Tibial nerve (tissue), 4 donors: ENCODE measurements around the gene SLC38A11.

Experiments used
- EP300 ChIP-seq, 2 donors: sonication (generic); formaldehyde crosslinking; IDR thresholded peaks; one replicate each; pipeline ENCODE4 v1.6.1; 2017; ENCODE audit warnings: antibody characterized with exemption in 2 of 2, mild to moderate bottlenecking in 1 of 2
- POLR2A ChIP-seq, 2 donors: fragments of 450-650 bp; IDR thresholded peaks; one replicate each; pipeline ENCODE4 v1.6.1; 2017; ENCODE audit warnings: antibody characterized with exemption in 2 of 2, mild to moderate bottlenecking in 2 of 2, moderate library complexity in 2 of 2
- TF ChIP-seq, protein P1 (sequence below), 5 experiments: fragments of 200-600 bp in 3 of 5; fragments of 450-650 bp in 2 of 5; sonication (generic) in 3 of 5; IDR thresholded peaks; one replicate each; pipeline ENCODE4 v1.5.1; 2016 to 2019; ENCODE audit warnings: antibody characterized with exemption in 5 of 5, mild to moderate bottlenecking in 3 of 5, moderate library complexity in 2 of 5

DNA sequence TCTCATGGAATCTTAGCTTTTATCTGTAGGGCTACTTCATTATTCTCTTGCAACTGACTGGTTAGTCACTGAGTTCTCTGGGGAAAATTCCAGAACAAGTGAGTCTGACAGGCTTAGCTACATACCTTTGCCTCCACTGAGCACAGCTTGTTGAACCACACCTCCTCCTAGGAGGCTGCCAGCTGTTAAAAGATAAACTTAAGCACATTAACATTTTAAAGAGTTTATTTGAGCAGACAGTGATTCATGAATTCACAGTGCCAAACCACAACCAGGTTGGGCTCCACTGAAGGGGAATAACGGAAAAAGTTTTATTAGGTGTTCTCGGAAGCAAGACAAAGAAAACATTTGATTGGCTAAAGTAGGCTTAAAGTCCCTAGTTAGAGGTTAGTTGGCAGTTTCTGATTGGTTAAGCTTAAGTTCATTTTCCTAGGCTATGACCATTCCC is 12.5 kb upstream of the SLC38A11 start:
- TF ChIP-seq, protein P1, sequence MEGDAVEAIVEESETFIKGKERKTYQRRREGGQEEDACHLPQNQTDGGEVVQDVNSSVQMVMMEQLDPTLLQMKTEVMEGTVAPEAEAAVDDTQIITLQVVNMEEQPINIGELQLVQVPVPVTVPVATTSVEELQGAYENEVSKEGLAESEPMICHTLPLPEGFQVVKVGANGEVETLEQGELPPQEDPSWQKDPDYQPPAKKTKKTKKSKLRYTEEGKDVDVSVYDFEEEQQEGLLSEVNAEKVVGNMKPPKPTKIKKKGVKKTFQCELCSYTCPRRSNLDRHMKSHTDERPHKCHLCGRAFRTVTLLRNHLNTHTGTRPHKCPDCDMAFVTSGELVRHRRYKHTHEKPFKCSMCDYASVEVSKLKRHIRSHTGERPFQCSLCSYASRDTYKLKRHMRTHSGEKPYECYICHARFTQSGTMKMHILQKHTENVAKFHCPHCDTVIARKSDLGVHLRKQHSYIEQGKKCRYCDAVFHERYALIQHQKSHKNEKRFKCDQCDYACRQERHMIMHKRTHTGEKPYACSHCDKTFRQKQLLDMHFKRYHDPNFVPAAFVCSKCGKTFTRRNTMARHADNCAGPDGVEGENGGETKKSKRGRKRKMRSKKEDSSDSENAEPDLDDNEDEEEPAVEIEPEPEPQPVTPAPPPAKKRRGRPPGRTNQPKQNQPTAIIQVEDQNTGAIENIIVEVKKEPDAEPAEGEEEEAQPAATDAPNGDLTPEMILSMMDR (IDR thresholded peaks at IDR 0.05) = no peak
- no peak for TF ChIP-seq EP300 (IDR thresholded peaks at IDR 0.05)
- TF ChIP-seq POLR2A (IDR thresholded peaks at IDR 0.05) = no peak
